Gastrocnemius medialis (tissue), 4 donors: ENCODE data around the gene SEPTIN5. TPM values are rescaled to one million over a fixed set of nuclear protein-coding genes. Genes with fewer than 3 reads are reported as not detected.
A peak's percentile ranks its signal among the peaks of the same experiment; 100 is the strongest.

Experiments
- ATAC-seq, 2 donors: fragments of 150-250 bp; one replicate each; pipeline ENCODE4 v1.9.1; 2016
- DNase-seq, 2 donors: peaks; one replicate each; pipeline ENCODE4 v3.0.0-alpha.2; 2019
- H3K27ac ChIP-seq, 4 donors: fragments of 200-600 bp; sonication (generic); 1 replicate in 1 of 4; 2 replicates in 3 of 4; pipeline ENCODE4 v1.5.1; 2016 to 2018; ENCODE audit warnings: mild to moderate bottlenecking in 2 of 4, moderate library complexity in 1 of 4
- H3K27me3 ChIP-seq, 3 donors: fragments of 200-600 bp; sonication (generic) in 2 of 3; 1 replicate in 1 of 3; 2 replicates in 2 of 3; pipeline versions ENCODE4 v1.5.1 to v1.6.0; 2016 to 2019; ENCODE audit warnings: mild to moderate bottlenecking in 1 of 3, moderate library complexity in 1 of 3
- H3K36me3 ChIP-seq, 2 donors: fragments of 200-600 bp; sonication (generic) in 1 of 2; one replicate each; pipeline ENCODE4 v1.5.1; 2017 to 2018
- H3K4me1 ChIP-seq, 2 donors: fragments of 200-600 bp; sonication (generic) in 1 of 2; one replicate each; pipeline ENCODE4 v1.5.1; 2016 to 2017; ENCODE audit warnings: mild to moderate bottlenecking in 2 of 2
- H3K4me3 ChIP-seq, 4 donors: fragments of 200-600 bp; sonication (generic) in 3 of 4; 1 replicate in 1 of 4; 2 replicates in 3 of 4; pipeline ENCODE4 v1.5.1; 2016 to 2019; ENCODE audit warnings: mild to moderate bottlenecking in 2 of 4
- H3K9me3 ChIP-seq, 3 donors: fragments of 200-600 bp; sonication (generic) in 2 of 3; 1 replicate in 1 of 3; 2 replicates in 2 of 3; pipeline ENCODE4 v1.5.1; 2016 to 2019
- POLR2A ChIP-seq, 2 donors: fragments of 450-650 bp; IDR thresholded peaks; one replicate each; pipeline ENCODE4 v1.6.1; 2017; ENCODE audit warnings: antibody characterized with exemption in 2 of 2, mild to moderate bottlenecking in 2 of 2, moderate library complexity in 2 of 2
- in situ Hi-C, 4 donors: fragments of 200-750 bp; cut with MboI; loops; one replicate each; pipeline versions ENCODE4 v1.15.0 to v1.8.0; 2017; ENCODE audit warnings: low sequenced_read_pairs in 4 of 4
- intact Hi-C: fragments of 100-400 bp; cut with DNase I; formaldehyde crosslinking; loops from one replicate; pipeline ENCODE4 v1.15.1; 2023; ENCODE audit warnings: low total_unique reads
- total RNA-seq, 4 donors: library from RNA; depleted of rRNA; stranded (reverse); fragments of >200 nt; gene quantifications; one replicate each; pipeline versions ENCODE4 v1.1.0 to v1.2.3, GENCODE V29; 2016
- TF ChIP-seq, protein P1 (sequence below), 5 experiments: fragments of 450-650 bp in 3 of 5; fragments of 200-600 bp in 2 of 5; sonication (generic) in 2 of 5; IDR thresholded peaks in 4 of 5; conservative IDR thresholded peaks in 1 of 5; 1 replicate in 4 of 5; 2 replicates in 1 of 5; pipeline ENCODE4 v1.5.1; 2016 to 2019; ENCODE audit warnings: antibody characterized with exemption in 5 of 5, mild to moderate bottlenecking in 3 of 5, moderate library complexity in 3 of 5

The SEPTIN5 gene
- total RNA-seq, 4 donors from 2014 or later, result 5.0 to 15.9 (median 10.2) TPM

DNA sequence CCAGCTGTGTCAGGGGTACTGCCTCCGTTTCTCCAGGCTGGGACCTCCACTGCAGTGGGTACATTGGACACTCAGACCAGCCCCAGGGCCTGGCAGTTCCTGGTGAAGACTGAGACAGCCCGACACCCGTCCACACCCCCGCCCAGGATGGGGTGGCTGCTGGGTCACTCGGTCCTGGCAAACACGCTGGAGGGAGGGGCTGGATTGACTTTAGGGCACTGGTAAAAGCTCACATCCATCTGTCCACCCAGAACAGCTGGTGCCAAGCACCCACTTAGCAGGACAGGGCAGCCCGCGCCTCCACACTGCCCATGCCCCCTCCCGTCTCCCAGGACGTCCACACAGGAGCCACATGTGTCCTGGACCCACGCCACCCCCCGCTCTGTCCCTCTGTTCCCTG is 35.6 kb downstream of the SEPTIN5 start:
- Histone ChIP-seq H3K36me3 (no peaks in the 10 kb centered on the region), H3K4me3 (no peak overlapping the region), H3K27ac (peak overlapping the region in 3 of 4 donors; percentile 36 to 71 (median 61)), H3K27me3 (peaks cover 9 to 11% (median 11%) of the 10 kb centered on the region in 3 donors), H3K4me1 (peaks cover 12 to 30% of the 10 kb centered on the region in 2 donors), H3K9me3 (no peaks in the 10 kb centered on the region)
- intact Hi-C loops, result loop anchor here (5.0 kb wide), 2 partner anchors 102 to 458 kb away; partner anchors contain the start of genes CLTCL1, GNB1L and RTL10
- peak; percentile 59 to 68 for DNase-seq
- in situ Hi-C loops, result no loop called here
- TF ChIP-seq POLR2A (IDR thresholded peaks at IDR 0.05), result no peak
- TF ChIP-seq, protein P1, sequence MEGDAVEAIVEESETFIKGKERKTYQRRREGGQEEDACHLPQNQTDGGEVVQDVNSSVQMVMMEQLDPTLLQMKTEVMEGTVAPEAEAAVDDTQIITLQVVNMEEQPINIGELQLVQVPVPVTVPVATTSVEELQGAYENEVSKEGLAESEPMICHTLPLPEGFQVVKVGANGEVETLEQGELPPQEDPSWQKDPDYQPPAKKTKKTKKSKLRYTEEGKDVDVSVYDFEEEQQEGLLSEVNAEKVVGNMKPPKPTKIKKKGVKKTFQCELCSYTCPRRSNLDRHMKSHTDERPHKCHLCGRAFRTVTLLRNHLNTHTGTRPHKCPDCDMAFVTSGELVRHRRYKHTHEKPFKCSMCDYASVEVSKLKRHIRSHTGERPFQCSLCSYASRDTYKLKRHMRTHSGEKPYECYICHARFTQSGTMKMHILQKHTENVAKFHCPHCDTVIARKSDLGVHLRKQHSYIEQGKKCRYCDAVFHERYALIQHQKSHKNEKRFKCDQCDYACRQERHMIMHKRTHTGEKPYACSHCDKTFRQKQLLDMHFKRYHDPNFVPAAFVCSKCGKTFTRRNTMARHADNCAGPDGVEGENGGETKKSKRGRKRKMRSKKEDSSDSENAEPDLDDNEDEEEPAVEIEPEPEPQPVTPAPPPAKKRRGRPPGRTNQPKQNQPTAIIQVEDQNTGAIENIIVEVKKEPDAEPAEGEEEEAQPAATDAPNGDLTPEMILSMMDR (IDR thresholded peaks at IDR 0.05 in 4 of 5, conservative IDR thresholded peaks at IDR 0.05 in 1 of 5), result no peak
- ATAC-seq, result peak; percentile 5 to 9

GRCh38 chr22:19750507-19751490 is 36.5 kb downstream of the SEPTIN5 start:
- ATAC-seq, result no peak
- Histone ChIP-seq H3K4me3 (no peak overlapping the region), H3K4me1 (peaks cover 10 to 24% of the 10 kb centered on the region in 2 donors), H3K27ac (peak overlapping the region in 2 of 4 donors; percentile 61 to 71), H3K27me3 (peaks cover 17 to 21% (median 18%) of the 10 kb centered on the region in 3 donors), H3K9me3 (no peaks in the 10 kb centered on the region), H3K36me3 (no peaks in the 10 kb centered on the region)
- intact Hi-C loops, result no loop called here
- DNase-seq, result no peak
- in situ Hi-C loops, result no loop called here
- TF ChIP-seq, protein P1 (IDR thresholded peaks at IDR 0.05 in 4 of 5, conservative IDR thresholded peaks at IDR 0.05 in 1 of 5), result no peak
- no peak for TF ChIP-seq POLR2A (IDR thresholded peaks at IDR 0.05)

- no peak overlapping the region for H3K27ac ChIP-seq
- no peak overlapping the region for H3K4me3 ChIP-seq
- TF ChIP-seq, protein P1 (IDR thresholded peaks at IDR 0.05 in 4 of 5, conservative IDR thresholded peaks at IDR 0.05 in 1 of 5), result no peak
- no peak for TF ChIP-seq POLR2A (IDR thresholded peaks at IDR 0.05)
- intact Hi-C loops (no loop called here), in situ Hi-C loops (no loop called here)
- H3K36me3 ChIP-seq, result no peaks in the 10 kb centered on the region
- no peak for DNase-seq
- no peak for ATAC-seq
- no peaks in the 10 kb centered on the region for H3K9me3 ChIP-seq
- peaks cover 4 to 16% of the 10 kb centered on the region in 2 donors for H3K4me1 ChIP-seq
- peaks cover 25 to 29% (median 25%) of the 10 kb centered on the region in 3 donors for H3K27me3 ChIP-seq
Observed at GRCh38 chr22:19751497-19752245, 37.4 kb downstream of the SEPTIN5 start.

DNA sequence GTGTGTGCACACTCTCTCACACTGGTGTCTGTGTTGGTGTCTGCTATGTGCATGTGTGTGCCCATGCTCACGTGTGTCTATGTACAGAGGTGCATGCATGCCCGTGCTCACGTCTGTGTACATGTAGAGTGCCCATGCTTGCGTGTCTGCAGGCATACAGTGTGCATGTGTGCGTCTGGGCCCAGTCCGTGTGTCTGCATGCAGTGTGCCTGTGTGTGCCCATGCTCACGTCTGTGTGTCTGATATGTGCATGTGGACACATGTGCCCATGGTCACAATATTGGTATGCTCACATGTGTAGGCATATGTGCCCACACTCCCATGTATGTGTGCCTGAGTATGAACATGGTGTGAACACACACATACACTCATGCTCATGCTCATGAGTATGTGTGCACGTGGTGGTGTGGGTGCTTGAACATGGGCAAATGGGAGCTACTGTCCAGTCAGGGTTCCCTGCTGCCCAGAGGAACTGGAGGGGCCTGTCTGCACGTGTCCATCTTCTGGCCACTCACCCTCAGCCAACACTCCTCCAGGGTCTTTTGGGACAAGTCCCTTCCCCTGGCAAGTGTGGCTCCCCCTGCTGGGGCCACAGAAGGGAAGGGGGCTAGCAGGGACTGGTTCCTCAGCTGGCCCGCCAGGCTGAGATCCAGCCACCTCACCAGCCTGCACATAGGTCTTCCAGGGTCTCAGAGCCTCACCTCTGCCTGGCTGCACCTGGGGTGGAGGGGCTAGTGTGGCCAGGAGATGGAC is 39.0 kb downstream of the SEPTIN5 start:
- Histone ChIP-seq H3K27ac (no peak overlapping the region), H3K4me3 (no peak overlapping the region), H3K36me3 (no peaks in the 10 kb centered on the region), H3K27me3 (peaks cover 25 to 33% (median 25%) of the 10 kb centered on the region in 3 donors), H3K9me3 (no peaks in the 10 kb centered on the region), H3K4me1 (peaks cover 4 to 16% of the 10 kb centered on the region in 2 donors)
- intact Hi-C loops, result no loop called here
- in situ Hi-C loops, result no loop called here
- no peak for TF ChIP-seq POLR2A (IDR thresholded peaks at IDR 0.05)
- TF ChIP-seq, protein P1 (IDR thresholded peaks at IDR 0.05 in 4 of 5, conservative IDR thresholded peaks at IDR 0.05 in 1 of 5), result no peak
- no peak for ATAC-seq
- no peak for DNase-seq
